IMR-90 (cell line): ENCODE data around the gene FOXN3. TPM values are rescaled to one million over a fixed set of nuclear protein-coding genes. Genes with fewer than 3 reads are reported as not detected.

Source experiments
- ATAC-seq: fragments of 200-7000 bp; cut with Tn5 transposase; 2 replicates; pipeline ENCODE4 v1.9.1; 2020; ENCODE audit warnings: low read depth, mild to moderate bottlenecking, moderate library complexity
- BruUV-seq: library from RNA; stranded (reverse); fragments of 400-500 nt; replicated peaks from 2 replicates; lab custom pipeline; 2021; lab: Mats Ljungman, UMichigan
- CTCF ChIA-PET: fragments of 300-600 bp; formaldehyde crosslinking; extraction: SDS; loops from one replicate; lab custom pipeline; 2021; ENCODE audit warnings: antibody characterized with exemption; lab: Yijun Ruan, JAX
- POLR2A ChIA-PET: fragments of 300-600 bp; sonication (Branson Sonifier 250); formaldehyde crosslinking; loops from one replicate; lab custom pipeline; 2022; ENCODE audit warnings: antibody characterized with exemption; ENCODE audit not compliant: unreplicated experiment; lab: Charles Lee
- DNase-seq: peaks from one replicate; pipeline ENCODE4 v3.0.0; 2013
- H2AFZ ChIP-seq: replicated peaks from 2 replicates; pipeline ENCODE3; 2013; ENCODE audit warnings: low read length, mild to moderate bottlenecking; ENCODE audit not compliant: poor library complexity
- H2AK5ac ChIP-seq: 2 replicates; pipeline ENCODE4 v1.6.1; 2013; ENCODE audit warnings: low read depth, low read length, inconsistent platforms
- H2AK9ac ChIP-seq: replicated peaks from 2 replicates; pipeline ENCODE3; 2013; ENCODE audit warnings: mild to moderate bottlenecking, low read depth, low read length, moderate library complexity; ENCODE audit not compliant: poor library complexity
- H2BK120ac ChIP-seq: 2 replicates; pipeline ENCODE4 v1.6.1; 2013; ENCODE audit warnings: low read depth, low read length, inconsistent platforms
- H2BK15ac ChIP-seq: 3 replicates; pipeline ENCODE4 v1.6.1; 2013; ENCODE audit warnings: low read depth, low read length, inconsistent platforms
- H2BK20ac ChIP-seq: 2 replicates; pipeline ENCODE4 v1.6.1; 2013; ENCODE audit warnings: low read depth, mild to moderate bottlenecking, inconsistent platforms, low read length, moderate library complexity
- H2BK5ac ChIP-seq: 2 replicates; pipeline ENCODE4 v1.6.1; 2013; ENCODE audit warnings: mild to moderate bottlenecking, low read depth, low read length, inconsistent platforms; ENCODE audit not compliant: poor library complexity, severe bottlenecking
- H3K14ac ChIP-seq: replicated peaks from 2 replicates; pipeline ENCODE4 v1.6.1; 2013; ENCODE audit warnings: low read depth, low read length, inconsistent platforms
- H3K18ac ChIP-seq: 2 replicates; pipeline ENCODE4 v1.6.1; 2013; ENCODE audit warnings: low read depth, low read length, control low read depth
- H3K23ac ChIP-seq: 2 replicates; pipeline ENCODE4 v1.6.1; 2013; ENCODE audit warnings: low read depth, low read length, inconsistent platforms
- H3K27ac ChIP-seq: 2 replicates; pipeline ENCODE4 v1.5.1; 2013; ENCODE audit warnings: mild to moderate bottlenecking, control low read depth, low read length; ENCODE audit not compliant: insufficient read depth
- H3K27me3 ChIP-seq: 2 replicates; pipeline ENCODE4 v1.6.1; 2013; ENCODE audit warnings: low read length; ENCODE audit not compliant: control insufficient read depth, insufficient read depth
- H3K36me3 ChIP-seq: 2 replicates; pipeline ENCODE4 v1.6.1; 2013; ENCODE audit warnings: low read length, mixed read lengths; ENCODE audit not compliant: control insufficient read depth, insufficient read depth
- H3K4ac ChIP-seq: 2 replicates; pipeline ENCODE4 v1.6.1; 2013; ENCODE audit warnings: low read depth, low read length, inconsistent platforms
- H3K4me1 ChIP-seq: 2 replicates; pipeline ENCODE4 v1.6.1; 2013; ENCODE audit warnings: low read length, mixed read lengths; ENCODE audit not compliant: control insufficient read depth, insufficient read depth
- H3K4me2 ChIP-seq: 2 replicates; pipeline ENCODE4 v1.6.1; 2013; ENCODE audit warnings: low read depth, mild to moderate bottlenecking, control low read depth, low read length, moderate library complexity
- H3K4me3 ChIP-seq: 2 replicates; pipeline ENCODE4 v1.5.1; 2013; ENCODE audit warnings: low read depth, mild to moderate bottlenecking, control low read depth, low read length, moderate library complexity; ENCODE audit not compliant: insufficient read depth
- H3K56ac ChIP-seq: 2 replicates; pipeline ENCODE4 v1.6.1; 2013; ENCODE audit warnings: low read length, inconsistent platforms; ENCODE audit not compliant: insufficient read depth; ENCODE audit errors: extremely low read depth
- H3K79me1 ChIP-seq, 2 experiments: 2 replicates each; pipeline ENCODE4 v1.6.1; 2013; ENCODE audit warnings: low read length in 2 of 2, inconsistent platforms in 1 of 2, low read depth in 1 of 2
- H3K9ac ChIP-seq: 2 replicates; pipeline ENCODE4 v1.6.1; 2013; ENCODE audit warnings: low read depth, low read length, control low read depth
- H3K9me1 ChIP-seq: 2 replicates; pipeline ENCODE4 v1.6.1; 2013; ENCODE audit warnings: low read length, inconsistent platforms; ENCODE audit not compliant: insufficient read depth
- H3K9me3 ChIP-seq: 2 replicates; pipeline ENCODE4 v1.6.1; 2013; ENCODE audit warnings: low read length; ENCODE audit not compliant: control insufficient read depth, insufficient read depth
- H4K20me1 ChIP-seq: 2 replicates; pipeline ENCODE4 v1.6.1; 2013; ENCODE audit warnings: low read length, inconsistent platforms; ENCODE audit not compliant: insufficient read depth
- H4K5ac ChIP-seq: 2 replicates; pipeline ENCODE4 v1.6.1; 2013; ENCODE audit warnings: mild to moderate bottlenecking, low read depth, low read length, control low read depth
- H4K8ac ChIP-seq, 2 experiments: 2 replicates each; pipeline ENCODE4 v1.6.1; 2013; ENCODE audit warnings: low read depth in 2 of 2, low read length in 2 of 2, control low read depth in 1 of 2, inconsistent platforms in 1 of 2
- H4K91ac ChIP-seq: 2 replicates; pipeline ENCODE4 v1.6.1; 2013; ENCODE audit warnings: low read depth, low read length, inconsistent platforms; ENCODE audit not compliant: insufficient read depth
- BHLHE40 ChIP-seq: fragments of 150-350 bp; IDR thresholded peaks from 2 replicates; pipeline ENCODE4 v1.6.1; 2016; ENCODE audit warnings: mild to moderate bottlenecking, low read depth, low read length
- CHD1 ChIP-seq: IDR thresholded peaks from 2 replicates; pipeline ENCODE4 v1.6.1; 2012; ENCODE audit warnings: low read depth, low read length, improper control_type of control experiment
- CTCF ChIP-seq: conservative IDR thresholded peaks from 2 replicates; pipeline ENCODE4 v1.5.1; 2012; ENCODE audit warnings: mild to moderate bottlenecking, low read depth, low read length, improper control_type of control experiment
- ELK1 ChIP-seq: fragments of 150-350 bp; IDR thresholded peaks from 2 replicates; pipeline ENCODE4 v1.6.1; 2016; ENCODE audit warnings: low read depth, mild to moderate bottlenecking, low read length, moderate library complexity, borderline replicate concordance
- FOS ChIP-seq: fragments of 150-350 bp; IDR thresholded peaks from 2 replicates; pipeline ENCODE4 v1.6.1; 2016; ENCODE audit warnings: low read depth, low read length
- MAFK ChIP-seq: IDR thresholded peaks from 2 replicates; pipeline ENCODE4 v1.6.1; 2012; ENCODE audit warnings: low read depth, low read length, improper control_type of control experiment
- MXI1 ChIP-seq: IDR thresholded peaks from 2 replicates; pipeline ENCODE4 v1.6.1; 2012; ENCODE audit warnings: low read depth, mild to moderate bottlenecking, low read length, moderate library complexity, borderline replicate concordance
- NFE2L2 ChIP-seq: fragments of 150-350 bp; IDR thresholded peaks from 2 replicates; pipeline ENCODE4 v1.6.1; 2016; ENCODE audit warnings: low read depth, mild to moderate bottlenecking, low read length
- POLR2A ChIP-seq: IDR thresholded peaks from 2 replicates; pipeline ENCODE4 v1.6.1; 2012; ENCODE audit warnings: mild to moderate bottlenecking, low read depth, low read length
- RAD21 ChIP-seq: IDR thresholded peaks from 2 replicates; pipeline ENCODE4 v1.6.1; 2012; ENCODE audit warnings: low read length, improper control_type of control experiment
- RCOR1 ChIP-seq: IDR thresholded peaks from 2 replicates; pipeline ENCODE4 v1.6.1; 2012; ENCODE audit warnings: mild to moderate bottlenecking, low read length, improper control_type of control experiment; ENCODE audit not compliant: insufficient replicate concordance
- RFX5 ChIP-seq: IDR thresholded peaks from 2 replicates; pipeline ENCODE4 v1.8.0; 2012; ENCODE audit warnings: low read depth, mild to moderate bottlenecking, low read length, moderate library complexity
- SMC3 ChIP-seq: fragments of 150-350 bp; IDR thresholded peaks from 2 replicates; pipeline ENCODE4 v1.6.1; 2016; ENCODE audit warnings: low read depth, mild to moderate bottlenecking, antibody characterized with exemption, low read length, moderate library complexity
- USF2 ChIP-seq: fragments of 150-350 bp; IDR thresholded peaks from 2 replicates; pipeline ENCODE4 v1.6.1; 2017; ENCODE audit warnings: mild to moderate bottlenecking, antibody characterized with exemption, low read length, low read depth
- WGBS, 2 experiments: methylation state at CpG; one replicate each; pipeline versions ENCODE4 v1.1.5 to v1.1.7; 2013; ENCODE audit warnings: missing lambda C conversion rate in 2 of 2; ENCODE audit not compliant: insufficient read length in 1 of 2; ENCODE audit errors: extremely low coverage in 2 of 2; 5-methylcytosine and 5-hydroxymethylcytosine counted together
- dilution Hi-C: fragments of 300-500 bp; cut with HindIII; formaldehyde crosslinking; loops from one replicate; pipeline ENCODE4 v1.14.3; 2018; ENCODE audit warnings: low sequenced_read_pairs; ENCODE audit not compliant: unreplicated experiment
- in situ Hi-C: fragments of 300-500 bp; cut with MboI; formaldehyde crosslinking; loops from 3 replicates; pipeline ENCODE4 v1.14.3; 2019; ENCODE audit warnings: low sequenced_read_pairs, inconsistent platforms, mixed read lengths
- intact Hi-C: fragments of 100-400 bp; cut with micrococcal nuclease; formaldehyde crosslinking; loops from 2 replicates; pipeline ENCODE4 v1.10.0; 2022
- polyA plus RNA-seq, 3 experiments: library from polyadenylated mRNA; depleted of rRNA; stranded (reverse); fragments of >200 nt; gene quantifications; 2 replicates each; pipeline ENCODE4 v1.2.3, GENCODE V29; 2012; ENCODE audit warnings: low replicate concordance in 1 of 3
- total RNA-seq: library from RNA; depleted of rRNA; stranded (reverse); fragments of >200 nt; gene quantifications from 2 replicates; pipeline ENCODE4 v1.2.3, GENCODE V29; 2012

FOXN3 gene
- total and polyA plus RNA-seq, 2 of the 4 experiments (the other 2 are of a cell fraction): 22.6 to 33.7 TPM

- intact Hi-C loops: loop anchor here (5.0 kb wide), 1 partner anchor 65 kb away; no protein-coding TSS in a partner anchor
- H2AK5ac ChIP-seq: peak overlapping the region; percentile 55; the same call in 1 of the 2 replicates
- H4K8ac ChIP-seq: peak overlapping the region in 1 of 2 experiments; percentile 21; a peak in 1 of 4 replicates
- no TSS peak for BruUV-seq
- H2AFZ ChIP-seq: no peak overlapping the region
- no peaks in the 10 kb centered on the region for H3K9me3 ChIP-seq
- H3K4me1 ChIP-seq: peaks cover 26% of the 10 kb centered on the region
- H4K91ac ChIP-seq: no peak overlapping the region; the same call in 1 of the 2 replicates
- H3K18ac ChIP-seq: peak overlapping the region; percentile 67; the same call in 1 of the 2 replicates
- peak overlapping the region; percentile 12; the same call in 1 of the 2 replicates for H4K5ac ChIP-seq
- no peak overlapping the region for H3K14ac ChIP-seq
- no peaks in the 10 kb centered on the region for H4K20me1 ChIP-seq
- ATAC-seq (no peak), DNase-seq (no peak)
- no peak overlapping the region for H3K4me3 ChIP-seq
- no peak overlapping the region for H2AK9ac ChIP-seq
- in situ Hi-C loops: loop anchor here (10.0 kb wide), 1 partner anchor 187 kb away; no protein-coding TSS in a partner anchor
- H2BK5ac ChIP-seq: peak overlapping the region; percentile 45
- H3K27me3 ChIP-seq: no peaks in the 10 kb centered on the region
- CTCF ChIA-PET: no interaction called here
- peaks cover 16% of the 10 kb centered on the region for H3K9me1 ChIP-seq
- H3K56ac ChIP-seq: no peak overlapping the region
- WGBS, 2 experiments: no CpG with 5 or more reads among the region's 11 CpGs
- peak overlapping the region; percentile 58 for H2BK120ac ChIP-seq
- H3K9ac ChIP-seq: no peak overlapping the region
- peak overlapping the region; percentile 50; the same call in 1 of the 2 replicates for H3K23ac ChIP-seq
- POLR2A ChIA-PET: no interaction called here
- no peak overlapping the region for H3K27ac ChIP-seq
- peak overlapping the region; percentile 35; the same call in 1 of the 2 replicates for H2BK20ac ChIP-seq
- H2BK15ac ChIP-seq: peak overlapping the region; percentile 8; the same call in 1 of the 3 replicates
- peaks cover 14 to 40% of the 10 kb centered on the region in 2 experiments for H3K79me1 ChIP-seq
- dilution Hi-C loops: no loop called here
- no peaks in the 10 kb centered on the region for H3K36me3 ChIP-seq
- H3K4ac ChIP-seq: peak overlapping the region; percentile 44; the same call in 1 of the 2 replicates
- H3K4me2 ChIP-seq: no peak overlapping the region
- TF ChIP-seq SMC3 (no peak), FOS (no peak), BHLHE40 (no peak), RCOR1 (no peak), RAD21 (no peak), MXI1 (no peak), RFX5 (no peak), MAFK (no peak), CTCF (no peak), CHD1 (no peak), NFE2L2 (no peak), USF2 (no peak), POLR2A (no peak), ELK1 (no peak)
These were observed 10.6 kb upstream of the FOXN3 start for GRCh38 chr14:89427426-89428172.
